Ramos (cell line): ENCODE results near the gene OR56A1.
"Not testable (repeated sequence)": the region's sequence is repeated elsewhere in the genome, so short reads cannot be mapped to it uniquely, and the experiment has no call there.

Experiments
- in situ Hi-C: fragments of 300-500 bp; cut with MboI; formaldehyde crosslinking; loops from one replicate; pipeline ENCODE4 v1.14.3; 2022; ENCODE audit warnings: low sequenced_read_pairs; ENCODE audit not compliant: unreplicated experiment

Gene OR56A1, protein sequence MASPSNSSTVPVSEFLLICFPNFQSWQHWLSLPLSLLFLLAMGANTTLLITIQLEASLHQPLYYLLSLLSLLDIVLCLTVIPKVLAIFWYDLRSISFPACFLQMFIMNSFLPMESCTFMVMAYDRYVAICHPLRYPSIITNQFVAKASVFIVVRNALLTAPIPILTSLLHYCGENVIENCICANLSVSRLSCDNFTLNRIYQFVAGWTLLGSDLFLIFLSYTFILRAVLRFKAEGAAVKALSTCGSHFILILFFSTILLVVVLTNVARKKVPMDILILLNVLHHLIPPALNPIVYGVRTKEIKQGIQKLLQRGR

DNA sequence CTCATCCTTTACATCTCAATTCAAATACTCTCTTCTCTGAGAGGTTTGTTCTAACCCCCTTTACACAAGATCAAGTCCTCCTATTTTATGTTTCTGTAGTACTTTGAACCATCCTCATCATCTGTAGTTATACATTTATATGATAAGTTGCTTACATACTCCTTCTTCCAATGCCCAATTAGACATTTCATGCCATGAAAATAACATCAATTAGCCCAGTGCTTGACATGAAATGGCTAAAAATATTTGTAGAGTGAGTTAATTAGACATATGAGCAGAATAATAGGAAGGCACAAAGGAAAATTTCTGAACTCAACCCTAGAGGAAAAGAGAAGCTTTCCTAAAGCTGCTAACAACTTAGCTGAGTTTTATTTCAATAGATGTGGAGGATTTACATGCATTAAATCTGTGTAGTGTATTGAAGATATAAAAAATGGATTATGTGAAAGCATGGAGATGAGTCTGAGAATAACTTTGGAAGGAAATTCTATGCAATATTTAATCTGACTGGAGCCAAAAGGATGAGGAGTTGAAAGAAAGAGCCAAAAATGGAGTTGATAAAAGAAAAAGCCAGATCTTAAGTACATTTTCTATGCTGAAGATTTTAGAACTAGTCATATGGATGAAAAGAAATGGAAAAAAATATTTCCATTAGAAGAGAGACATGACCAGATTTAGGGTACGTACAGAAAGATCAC is at the start of gene OR56A1:
OR56A1 (minus strand) TSS at position 51 of the 698 bp plus-strand sequence. CDS start 3,066 bp downstream, outside the sequence.
- in situ Hi-C loops: no loop called here

DNA sequence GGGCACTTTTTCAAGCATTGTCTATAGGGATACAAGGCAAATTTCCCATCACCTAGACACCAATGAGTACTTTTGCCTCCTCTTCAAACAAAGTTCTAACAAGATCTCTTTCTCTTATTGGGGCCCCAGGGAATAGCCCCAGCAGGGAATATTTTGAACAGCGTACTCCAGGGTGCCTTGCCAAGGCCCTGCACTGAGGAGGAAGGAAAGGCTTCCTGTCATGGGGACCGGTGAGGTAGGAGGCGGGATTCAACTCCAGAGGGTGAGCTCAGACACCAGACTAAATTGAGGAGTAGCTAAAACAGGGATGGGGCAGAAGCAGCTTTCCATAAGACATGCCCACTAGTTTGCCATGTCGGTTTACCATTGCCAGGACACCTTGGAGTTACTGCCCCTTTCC is 48.9 kb upstream of the OR56A1 start:
- in situ Hi-C loops: no loop called here

DNA sequence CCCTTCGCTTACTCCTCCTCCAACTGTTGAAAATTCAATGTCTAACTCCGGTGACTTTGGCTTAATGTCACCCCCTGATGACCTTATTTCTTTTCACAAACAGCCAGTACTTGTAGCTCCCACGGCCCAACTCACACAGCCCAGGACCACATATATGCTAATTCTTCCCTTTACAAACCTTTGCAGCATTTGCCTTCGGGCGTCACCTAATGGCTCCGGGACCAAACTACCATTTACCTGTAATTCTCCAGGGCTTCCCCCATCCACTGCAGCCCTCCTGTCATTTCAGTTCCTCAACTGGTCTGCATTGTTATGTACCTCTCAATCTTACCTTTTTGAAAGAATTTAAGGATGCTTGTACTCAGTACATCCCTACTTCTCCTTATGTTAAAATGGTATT is 47.2 kb upstream of the OR56A1 start:
- in situ Hi-C loops: no loop called here

DNA sequence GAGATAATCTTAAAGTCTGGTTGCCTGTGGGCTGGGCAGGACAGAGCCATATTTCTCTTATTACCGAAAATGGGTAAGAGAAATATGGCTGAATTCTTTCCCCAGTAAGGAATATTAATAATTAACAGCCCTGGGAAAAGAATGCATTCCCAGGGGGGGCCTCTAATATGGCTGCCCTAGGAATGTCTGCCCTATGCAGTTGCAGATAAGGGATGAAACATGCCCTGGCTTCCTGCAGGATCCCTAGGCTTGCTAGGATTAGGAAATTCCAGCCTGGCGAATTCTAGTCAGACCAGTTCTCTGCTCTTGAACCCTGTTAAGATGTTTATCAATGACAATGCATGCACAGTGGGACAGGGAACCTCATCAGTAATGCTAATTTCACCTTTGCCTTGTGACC is 45.9 kb upstream of the OR56A1 start:
- in situ Hi-C loops: not testable (repeated sequence)

DNA sequence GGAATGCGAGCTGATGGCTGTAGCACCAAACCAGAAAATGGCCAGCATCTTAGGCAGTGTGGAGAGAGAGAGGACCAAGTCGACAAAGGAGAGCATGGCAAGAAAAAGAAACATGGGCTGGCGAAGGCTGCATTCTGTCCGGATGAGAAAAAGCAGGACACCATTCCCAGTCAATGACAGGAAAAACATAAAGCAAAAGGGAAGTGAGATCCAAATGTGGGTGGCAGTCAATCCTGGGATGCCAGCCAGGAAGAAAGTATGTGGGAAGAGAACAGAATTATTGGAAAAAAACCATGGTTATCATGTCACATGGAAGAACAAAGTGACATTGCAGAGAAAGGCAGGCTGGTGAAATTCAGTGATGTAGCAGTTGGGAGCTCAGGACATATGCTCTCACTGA is 36.9 kb upstream of the OR56A1 start:
- in situ Hi-C loops: no loop called here

DNA sequence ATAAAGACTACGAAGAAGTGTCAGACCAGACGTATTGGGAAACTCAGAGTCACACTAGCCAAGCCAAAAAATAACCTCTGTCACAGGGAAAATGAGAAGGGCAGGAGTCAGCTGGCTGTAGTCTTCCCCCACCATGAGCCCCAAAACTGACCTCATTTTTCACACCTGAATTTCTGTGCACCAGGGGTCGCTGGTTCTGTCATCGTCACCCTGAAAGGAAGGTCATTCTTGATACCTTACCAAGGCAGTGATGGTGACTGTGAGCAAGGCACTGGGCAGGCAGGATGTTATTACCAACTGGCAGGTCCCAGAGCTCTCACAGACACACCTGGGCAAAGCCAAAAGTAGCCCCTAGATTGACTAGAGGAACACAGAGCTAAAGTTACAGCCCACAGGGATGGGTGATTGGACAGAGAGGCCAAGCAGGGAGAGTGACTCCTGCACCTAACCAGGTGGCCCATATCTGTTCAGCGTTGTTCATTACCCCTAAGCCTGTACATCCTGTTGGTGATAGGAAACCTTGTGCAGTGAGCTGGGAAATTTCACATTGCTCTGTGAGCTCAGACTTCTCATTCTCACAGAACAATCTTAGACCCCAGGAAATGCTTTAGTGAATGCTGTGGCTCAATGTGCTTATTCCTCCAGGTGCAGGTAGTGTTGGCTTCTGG is 32.3 kb upstream of the OR56A1 start:
- in situ Hi-C loops: no loop called here

DNA sequence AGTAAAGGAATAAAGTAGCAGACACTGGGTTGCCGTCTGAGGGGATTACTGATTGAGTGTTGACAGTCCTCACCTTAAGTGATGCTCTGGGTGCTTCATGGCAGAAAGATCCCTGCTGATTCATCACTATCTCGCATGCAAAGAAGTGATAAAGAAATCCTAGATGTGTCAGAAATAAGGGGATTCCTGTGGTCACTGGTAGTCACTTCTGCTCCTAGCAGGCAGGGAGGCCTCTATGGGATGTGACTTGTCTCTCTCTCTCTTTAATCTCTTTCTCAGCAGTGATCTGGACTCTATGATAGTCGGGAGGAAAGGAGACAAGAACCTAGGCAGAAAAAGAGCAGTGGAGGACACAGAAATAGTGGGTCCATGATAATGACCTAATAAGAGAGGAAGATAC is 30.9 kb upstream of the OR56A1 start:
- in situ Hi-C loops: no loop called here

DNA sequence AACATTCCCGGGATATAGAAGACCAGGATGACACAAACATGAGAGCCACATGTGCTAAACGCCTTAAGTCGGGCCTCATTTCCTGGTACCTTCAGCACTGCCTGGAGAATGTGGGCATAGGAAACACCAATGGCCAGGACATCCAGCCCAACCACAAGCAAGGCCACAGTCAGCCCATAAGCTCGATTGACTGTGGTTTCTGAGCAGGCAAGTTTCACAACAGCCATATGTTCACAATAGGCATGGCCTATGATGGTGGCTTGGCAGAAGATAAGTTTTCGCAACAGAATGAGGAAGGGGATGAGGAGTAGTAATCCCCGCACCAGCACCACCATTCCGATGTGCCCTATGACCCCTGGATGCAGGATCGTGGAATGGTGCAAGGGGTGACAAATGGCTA is 26.9 kb upstream of the OR56A1 start:
- in situ Hi-C loops: no loop called here

DNA sequence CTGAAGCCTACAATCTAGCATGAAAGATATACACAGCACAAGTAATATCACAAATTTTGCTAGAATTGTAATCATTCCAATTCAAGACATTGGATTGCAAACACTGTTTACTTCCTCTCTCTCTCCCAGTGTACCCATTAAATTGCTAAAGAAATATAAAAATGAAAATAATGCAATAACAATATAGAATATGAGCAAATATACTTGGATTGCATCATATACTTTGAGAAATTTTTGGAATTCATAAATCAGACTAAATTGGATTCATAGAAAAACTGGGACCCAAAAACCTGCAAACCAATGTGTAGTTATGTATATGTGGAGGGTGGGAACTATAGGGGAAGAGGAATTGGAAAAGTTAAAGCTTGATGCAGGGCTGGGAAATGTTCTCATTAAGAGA is 25.0 kb upstream of the OR56A1 start:
- in situ Hi-C loops: no loop called here

DNA sequence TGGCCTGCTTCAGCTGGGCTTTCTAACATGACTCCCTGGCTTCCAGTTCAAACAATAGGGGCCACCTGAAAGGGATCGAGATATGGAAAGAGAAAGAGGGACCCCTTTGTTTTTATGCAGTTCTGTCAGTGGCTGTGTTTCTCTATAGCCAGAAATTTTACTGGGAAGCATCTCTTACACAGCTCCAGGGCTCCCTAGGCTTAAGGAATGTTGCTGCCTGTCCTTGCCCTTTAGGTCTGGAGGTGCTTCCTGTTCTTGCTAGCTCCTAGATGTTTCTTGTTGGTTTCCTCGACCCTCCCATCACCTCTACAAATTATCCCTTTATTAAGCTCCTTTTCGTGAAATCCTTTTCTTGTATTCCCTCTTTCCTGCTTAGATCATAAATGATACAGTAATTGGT is 21.8 kb upstream of the OR56A1 start:
- in situ Hi-C loops: no loop called here

DNA sequence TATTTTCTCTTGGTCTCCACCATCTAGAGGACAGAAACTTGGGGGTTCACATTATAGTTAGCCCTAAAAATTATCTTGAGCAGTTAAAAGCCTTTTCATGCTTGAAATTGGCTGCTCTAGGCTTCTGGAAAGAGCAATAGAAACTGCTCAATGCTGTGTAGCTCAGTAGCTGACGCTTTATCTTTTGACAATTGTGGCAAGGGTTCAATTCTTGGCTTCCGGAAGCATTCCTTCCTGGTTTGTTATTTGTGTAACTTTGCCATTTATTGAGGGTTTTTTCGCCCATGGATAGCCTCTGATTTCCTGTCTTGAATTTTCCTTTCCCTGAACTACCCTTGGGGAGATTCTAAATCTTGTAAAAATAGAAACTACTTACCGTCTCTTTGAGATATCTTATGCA is 10.3 kb upstream of the OR56A1 start:
- in situ Hi-C loops: no loop called here

DNA sequence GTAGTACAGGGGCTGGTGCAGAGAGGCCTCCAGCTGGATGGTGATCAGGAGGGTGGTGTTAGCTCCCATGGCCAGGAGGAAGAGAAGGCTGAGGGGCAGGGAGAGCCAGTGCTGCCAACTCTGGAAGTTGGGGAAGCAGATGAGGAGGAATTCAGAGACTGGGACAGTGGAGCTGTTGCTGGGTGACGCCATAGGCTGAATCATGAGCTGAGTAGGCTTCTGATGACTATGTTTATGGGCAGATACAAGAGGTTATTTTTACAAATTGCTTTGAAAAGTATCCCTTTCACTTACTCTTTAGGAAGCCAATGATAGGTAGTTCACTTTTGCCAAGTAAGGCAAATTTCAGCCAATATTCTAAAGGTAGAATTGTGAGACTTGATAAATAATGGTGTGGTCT is 3.1 kb downstream of the OR56A1 start:
- in situ Hi-C loops: no loop called here

DNA sequence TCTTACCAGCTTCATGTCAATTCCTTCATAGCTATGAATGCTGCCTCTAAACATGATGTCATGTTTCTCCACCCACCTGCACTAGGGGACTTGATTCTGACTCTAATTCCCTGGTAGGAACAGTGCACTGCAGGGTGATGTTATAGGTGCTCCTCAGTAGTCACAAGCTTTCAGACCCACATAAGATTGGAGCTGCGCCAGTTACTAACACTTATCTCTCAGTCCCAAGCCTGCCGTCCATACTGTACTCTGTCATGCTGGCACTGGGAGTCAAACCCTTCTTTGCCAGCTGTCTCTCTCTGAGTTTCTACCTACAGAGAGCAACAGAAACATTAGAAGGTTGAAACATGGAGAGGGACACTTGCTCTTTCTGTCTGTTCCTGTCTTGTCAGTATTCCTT is 5.5 kb downstream of the OR56A1 start:
- in situ Hi-C loops: no loop called here

DNA sequence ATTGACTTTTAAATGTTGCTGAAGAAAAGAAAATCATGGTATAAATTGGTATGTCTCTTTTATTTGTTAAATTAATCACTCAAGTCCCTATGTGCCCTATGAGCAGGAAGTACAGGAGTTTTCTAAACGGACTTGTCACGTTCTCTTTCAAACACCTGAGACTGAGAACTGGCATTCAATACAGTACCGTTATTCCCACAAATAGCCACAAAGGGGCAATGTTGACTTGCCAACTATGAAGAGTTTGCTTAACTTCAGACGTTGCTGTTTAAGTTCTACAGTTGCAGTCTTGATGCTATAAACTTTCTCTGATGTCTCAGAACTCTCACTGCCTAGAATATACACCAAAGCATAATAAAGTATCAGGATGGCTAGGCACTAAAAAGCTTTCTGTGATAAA is 7.6 kb downstream of the OR56A1 start:
- in situ Hi-C loops: no loop called here

DNA sequence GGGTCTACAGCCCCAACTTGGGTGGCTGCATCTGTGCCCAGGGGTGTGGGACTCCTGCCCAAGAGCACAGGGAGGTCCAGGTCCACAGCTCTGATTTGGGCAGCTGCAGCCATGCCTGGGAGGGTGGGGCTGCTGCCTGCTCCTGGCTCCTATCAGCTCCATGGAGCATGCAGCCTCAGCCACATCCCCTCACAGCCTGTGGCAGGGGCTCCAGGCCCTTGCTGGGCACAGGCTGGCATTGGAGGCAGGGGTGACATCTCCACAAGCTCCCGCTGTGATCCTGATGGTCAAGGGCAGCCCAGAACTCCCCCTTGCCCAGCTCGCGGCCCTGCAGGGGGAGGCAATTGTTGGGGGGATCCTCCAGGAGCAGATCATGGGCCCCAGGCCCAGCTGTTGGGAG is 17.5 kb downstream of the OR56A1 start:
- in situ Hi-C loops: no loop called here

DNA sequence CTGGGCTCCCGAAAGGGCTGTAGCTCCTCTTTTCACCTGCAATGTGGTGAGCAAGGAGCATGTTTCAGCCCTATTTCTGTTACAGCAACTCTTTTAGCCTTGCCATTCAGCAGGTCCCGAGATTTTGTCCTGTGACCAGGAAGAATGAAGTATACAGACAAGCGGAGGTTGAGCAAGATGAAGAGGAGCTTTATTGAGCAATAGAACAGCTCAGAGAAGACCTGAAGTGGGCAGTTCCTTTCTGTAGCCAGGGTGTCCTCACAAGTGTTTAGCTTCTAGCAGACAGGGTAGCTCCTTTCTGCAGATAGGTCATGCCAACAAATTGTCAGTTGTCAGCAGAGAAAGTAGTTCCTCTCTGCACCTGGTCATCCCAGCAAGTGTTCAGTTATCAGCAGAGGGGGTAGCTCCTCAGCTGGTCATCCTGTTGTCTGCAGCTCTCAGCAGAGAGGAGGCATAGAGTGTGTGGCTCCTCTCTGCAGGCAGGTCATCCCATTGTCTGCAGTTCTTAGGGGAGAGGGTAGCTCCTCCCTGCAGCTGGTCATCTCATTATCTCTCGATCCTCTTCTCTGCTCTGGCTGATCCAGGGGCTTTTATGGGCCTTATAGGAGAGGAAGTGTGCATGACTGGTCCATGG is 18.4 kb downstream of the OR56A1 start:
- in situ Hi-C loops: no loop called here

DNA sequence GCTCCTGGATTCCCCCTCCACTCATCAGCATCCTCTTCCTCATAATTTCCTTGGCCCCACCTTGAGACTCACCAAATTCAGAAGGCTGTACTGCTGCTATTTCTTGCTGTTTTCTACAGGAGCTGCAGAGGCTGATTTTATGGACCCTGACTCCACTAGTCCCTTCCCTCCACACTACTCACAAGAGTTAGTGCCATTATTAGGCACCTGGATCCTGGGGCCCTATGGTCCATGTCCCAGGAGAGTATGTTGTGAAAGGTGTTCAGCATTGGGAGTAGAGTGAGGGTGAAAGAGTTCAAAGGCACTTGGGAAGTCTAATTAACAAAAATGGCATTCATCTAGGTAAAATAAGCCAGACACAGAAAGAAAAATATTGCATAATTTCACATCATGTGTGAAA is 23.7 kb downstream of the OR56A1 start, which contains the start of gene OR56A4:
OR56A4 (minus strand) TSS at position 101 of the 400 bp plus-strand sequence. CDS start 3,954 bp downstream, outside the sequence.
- in situ Hi-C loops: no loop called here

DNA sequence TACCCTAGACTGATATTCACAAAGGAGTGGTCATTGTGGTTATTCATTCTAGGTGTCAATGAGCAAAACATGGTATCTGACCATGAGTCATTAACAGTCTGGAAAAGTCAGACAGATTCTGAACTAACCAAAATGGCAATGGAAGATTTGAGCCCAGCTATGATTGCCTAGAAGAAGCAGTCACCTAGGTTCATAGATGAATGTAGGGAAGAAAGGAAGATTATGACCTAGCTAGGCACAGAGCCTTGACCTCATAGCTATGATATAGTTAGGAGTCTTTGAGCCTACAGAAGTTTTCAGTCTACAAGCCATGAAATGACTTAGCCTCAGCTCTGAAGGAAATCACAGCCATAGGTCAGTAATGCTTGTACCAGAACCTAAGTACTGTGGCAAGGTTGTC is 24.2 kb downstream of the OR56A1 start:
- in situ Hi-C loops: no loop called here

DNA sequence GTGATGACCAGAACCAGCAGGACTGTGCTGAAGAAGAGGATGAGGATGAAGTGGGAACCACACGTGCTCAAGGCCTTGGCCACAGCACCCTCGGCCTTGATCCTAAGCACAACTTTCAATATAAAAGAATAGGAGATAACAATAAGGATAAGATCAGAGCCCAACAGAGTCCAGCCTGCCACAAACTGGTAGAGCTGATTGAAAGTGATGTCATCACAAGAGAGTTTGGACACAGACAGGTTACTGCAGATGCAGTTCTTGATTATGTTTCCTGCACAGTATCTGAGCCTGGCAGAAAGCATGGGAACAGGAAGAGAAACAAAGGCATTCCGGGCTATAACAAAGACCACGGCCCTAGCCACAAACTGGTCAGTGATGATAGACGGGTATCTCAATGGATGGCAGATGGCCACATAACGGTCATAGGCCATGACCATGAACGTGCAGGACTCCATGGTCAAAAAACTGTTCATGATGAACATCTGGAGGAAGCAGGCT is 28.3 kb downstream of the OR56A1 start:
- in situ Hi-C loops: no loop called here

DNA sequence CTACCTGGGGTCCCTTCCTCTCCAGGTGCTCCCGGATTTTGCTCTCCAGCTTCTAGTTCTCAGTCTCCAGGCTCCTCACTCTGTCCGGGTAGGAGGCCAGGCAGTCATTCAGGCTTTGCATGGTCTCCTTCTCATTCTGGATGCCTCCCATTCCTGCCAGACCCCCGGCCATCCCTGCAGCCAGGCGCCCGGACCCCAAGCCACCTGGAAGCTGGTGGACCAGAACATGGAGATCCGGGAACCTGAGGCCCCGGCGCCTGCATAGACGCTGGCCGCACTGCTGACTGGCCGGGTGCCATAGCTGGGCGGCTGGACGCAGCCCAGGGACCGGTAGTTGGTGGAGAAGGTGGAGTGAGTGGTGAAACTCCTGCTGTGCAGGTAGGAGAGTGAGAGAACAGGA is 35.8 kb downstream of the OR56A1 start:
- in situ Hi-C loops: no loop called here
